22Rv1 (cell line): ENCODE measurements around the gene HNF1B.

Experiments used
- H3K27ac ChIP-seq: fragments of 450-650 bp; 2 replicates; pipeline ENCODE4 v1.5.1; 2017
- ZFX ChIP-seq: fragments of 450-650 bp; IDR thresholded peaks from 2 replicates; pipeline ENCODE4 v1.6.1; 2017; ENCODE audit warnings: antibody characterized with exemption, borderline replicate concordance
- TF ChIP-seq, protein P1 (sequence below): fragments of 450-650 bp; IDR thresholded peaks from 2 replicates; pipeline ENCODE4 v1.5.1; 2017; ENCODE audit warnings: mild to moderate bottlenecking

HNF1B gene

DNA sequence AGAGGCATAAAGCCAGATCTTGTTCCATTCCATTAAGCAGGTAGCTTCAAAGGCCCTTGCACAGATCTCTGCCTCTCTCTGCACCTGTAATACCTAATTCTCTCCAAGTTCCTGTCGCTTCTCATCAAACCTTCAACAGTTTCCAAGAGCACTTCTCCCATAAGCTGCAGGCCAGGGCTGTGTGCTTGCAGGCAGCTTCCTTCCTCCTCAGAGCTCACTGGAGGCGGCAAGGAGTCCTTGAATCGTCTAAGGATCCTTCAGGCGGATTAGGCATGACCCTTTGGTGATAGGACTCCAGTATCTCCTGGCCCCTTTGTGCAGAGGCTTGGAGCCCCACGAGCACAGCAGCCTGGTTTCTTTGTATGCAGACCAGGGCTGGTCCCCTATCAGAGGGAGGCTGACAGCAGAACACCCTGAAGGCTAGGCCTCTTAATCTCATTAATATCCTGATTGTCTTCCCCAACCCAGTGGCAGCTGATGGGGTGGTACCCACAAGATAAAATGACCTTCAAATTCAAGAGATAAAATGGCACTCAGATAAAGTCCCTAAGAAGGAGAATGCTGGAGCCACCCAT lies 19.8 kb downstream of the HNF1B start:
- TF ChIP-seq, protein P1, sequence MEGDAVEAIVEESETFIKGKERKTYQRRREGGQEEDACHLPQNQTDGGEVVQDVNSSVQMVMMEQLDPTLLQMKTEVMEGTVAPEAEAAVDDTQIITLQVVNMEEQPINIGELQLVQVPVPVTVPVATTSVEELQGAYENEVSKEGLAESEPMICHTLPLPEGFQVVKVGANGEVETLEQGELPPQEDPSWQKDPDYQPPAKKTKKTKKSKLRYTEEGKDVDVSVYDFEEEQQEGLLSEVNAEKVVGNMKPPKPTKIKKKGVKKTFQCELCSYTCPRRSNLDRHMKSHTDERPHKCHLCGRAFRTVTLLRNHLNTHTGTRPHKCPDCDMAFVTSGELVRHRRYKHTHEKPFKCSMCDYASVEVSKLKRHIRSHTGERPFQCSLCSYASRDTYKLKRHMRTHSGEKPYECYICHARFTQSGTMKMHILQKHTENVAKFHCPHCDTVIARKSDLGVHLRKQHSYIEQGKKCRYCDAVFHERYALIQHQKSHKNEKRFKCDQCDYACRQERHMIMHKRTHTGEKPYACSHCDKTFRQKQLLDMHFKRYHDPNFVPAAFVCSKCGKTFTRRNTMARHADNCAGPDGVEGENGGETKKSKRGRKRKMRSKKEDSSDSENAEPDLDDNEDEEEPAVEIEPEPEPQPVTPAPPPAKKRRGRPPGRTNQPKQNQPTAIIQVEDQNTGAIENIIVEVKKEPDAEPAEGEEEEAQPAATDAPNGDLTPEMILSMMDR: no peak
- TF ChIP-seq ZFX: no peak
- no peak overlapping the region for H3K27ac ChIP-seq

DNA sequence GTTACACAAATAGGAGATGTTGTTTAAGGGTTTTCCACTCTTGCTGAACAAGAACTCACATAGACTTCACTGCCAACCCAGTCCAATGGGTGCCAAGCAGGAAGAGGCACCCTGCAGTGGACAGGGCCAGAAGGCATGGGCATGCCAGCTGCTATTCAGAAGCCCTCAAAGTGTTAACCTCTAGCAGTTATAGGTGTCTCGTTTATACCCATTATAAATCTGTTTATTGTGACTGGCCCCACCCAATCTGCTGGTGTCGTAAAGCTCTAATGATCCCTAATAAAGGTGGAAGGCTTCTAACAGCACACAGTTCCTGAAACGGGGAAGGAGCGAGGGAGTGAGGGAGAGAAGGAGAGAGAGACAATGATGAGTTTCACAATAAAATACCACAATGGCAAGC lies 23.9 kb downstream of the HNF1B start:
- H3K27ac ChIP-seq: no peak overlapping the region
- no peak for TF ChIP-seq ZFX
- TF ChIP-seq, protein P1: no peak

DNA sequence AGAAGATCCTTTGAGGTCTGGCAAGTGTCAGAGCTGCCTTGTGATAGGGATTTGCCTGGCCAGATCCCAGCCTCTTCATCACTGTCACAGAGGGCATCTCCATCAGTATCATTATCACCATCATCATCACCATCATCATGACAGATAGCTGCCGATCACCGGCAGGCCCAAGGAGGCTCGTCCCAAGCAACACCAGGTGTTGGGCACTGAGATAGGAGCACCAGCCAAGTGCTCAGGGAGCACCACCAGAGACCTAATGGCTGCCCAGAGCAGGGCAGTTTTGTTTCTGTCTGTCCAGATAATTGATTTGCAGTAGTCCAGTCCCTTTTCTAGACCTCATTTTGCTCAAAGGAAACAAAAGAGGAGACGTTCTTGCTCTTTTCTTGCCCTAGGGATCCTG lies 25.0 kb downstream of the HNF1B start:
- no peak overlapping the region for H3K27ac ChIP-seq
- TF ChIP-seq ZFX: no peak
- TF ChIP-seq, protein P1: no peak

DNA sequence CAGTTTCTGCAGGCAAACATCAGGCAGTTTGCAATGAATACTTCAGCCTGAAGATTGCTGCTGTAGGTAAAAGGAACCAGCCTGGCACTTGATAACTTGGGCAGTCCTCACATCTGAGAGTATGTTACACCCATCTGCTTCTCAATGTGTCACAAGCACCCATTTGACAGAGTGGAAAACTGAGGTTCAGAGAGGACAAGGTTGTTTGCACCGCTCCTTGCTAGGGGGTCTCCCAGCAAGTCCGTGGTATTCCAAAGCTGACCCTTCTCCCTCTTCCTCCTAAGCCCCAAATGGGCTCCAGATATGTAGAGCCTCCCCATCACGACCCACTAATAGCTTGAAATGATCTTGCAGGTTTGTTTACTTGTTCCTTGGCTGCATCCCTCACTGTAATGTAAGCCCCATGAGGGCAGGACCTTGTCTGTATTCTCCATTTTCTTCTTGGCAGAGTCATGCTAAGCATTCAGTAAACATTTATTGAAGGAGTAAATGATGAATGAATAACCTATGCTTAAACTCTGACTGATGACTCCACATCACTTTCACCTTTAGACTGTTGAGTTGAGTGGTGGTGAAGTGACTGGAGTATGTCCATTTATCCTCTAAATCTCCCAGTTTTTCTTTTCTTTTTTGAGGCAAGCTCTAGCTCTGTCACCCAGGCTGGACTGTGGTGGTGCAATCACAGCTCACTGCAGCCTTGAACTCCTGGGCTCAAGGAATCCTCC lies 26.4 kb downstream of the HNF1B start:
- H3K27ac ChIP-seq: no peak overlapping the region
- TF ChIP-seq, protein P1: no peak
- TF ChIP-seq ZFX: no peak

DNA sequence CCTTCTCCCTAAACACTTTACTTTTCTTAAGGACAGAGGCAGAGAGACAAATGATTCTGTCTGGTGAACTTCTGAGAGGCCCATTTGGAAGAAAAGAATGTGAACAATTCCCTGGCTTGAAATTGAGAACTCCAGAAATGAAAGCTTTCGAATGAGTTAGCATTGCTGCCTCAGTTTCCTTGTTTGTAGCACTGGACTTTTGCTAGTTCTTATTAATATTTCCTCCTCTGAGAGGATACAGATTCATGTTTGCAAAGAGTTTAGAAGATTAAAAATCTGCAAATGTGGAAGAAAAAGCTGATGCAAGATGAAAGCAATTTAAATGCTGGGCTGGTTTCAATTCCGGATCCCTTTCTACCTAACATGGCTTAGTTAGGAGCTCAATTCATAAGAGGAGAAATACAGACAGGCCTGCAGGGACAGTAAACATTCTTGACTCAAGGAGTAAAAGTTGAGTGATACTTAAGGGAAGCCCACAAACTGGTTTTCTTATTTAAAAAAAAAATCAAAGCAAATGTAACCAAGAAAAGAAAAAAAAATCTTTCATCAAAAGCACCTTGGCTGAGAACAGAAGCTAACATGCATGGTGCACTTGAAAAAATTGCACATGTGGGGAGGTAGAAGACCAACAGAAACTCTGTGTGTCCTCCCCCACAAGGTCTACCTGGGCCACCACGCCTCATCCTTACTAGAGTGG lies 27.1 kb downstream of the HNF1B start:
- H3K27ac ChIP-seq: 0 out of 2 replicates have a peak overlapping the region, but pooled peaks have one; percentile 17
- TF ChIP-seq, protein P1: no peak
- no peak for TF ChIP-seq ZFX

DNA sequence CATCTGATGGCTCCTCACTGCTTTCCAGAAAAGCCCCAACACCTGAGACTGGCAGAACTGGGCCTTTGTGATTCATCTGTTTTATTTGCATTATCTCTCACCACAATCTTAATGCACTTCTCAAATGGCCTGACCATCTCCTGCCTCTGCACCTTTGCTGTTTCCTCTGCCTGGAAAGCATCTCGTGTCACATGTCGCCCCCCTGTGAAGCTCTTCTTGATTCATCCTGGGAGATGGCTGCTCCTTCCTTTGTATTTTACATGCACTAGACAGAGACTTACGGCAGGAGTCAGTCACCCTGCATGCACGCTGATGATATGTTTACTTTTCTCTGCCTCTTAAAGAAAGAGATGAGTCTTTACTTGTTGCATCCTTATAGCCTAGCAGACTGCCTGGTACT lies 30.0 kb downstream of the HNF1B start:
- TF ChIP-seq ZFX: no peak
- TF ChIP-seq, protein P1: no peak
- no peak overlapping the region for H3K27ac ChIP-seq

DNA sequence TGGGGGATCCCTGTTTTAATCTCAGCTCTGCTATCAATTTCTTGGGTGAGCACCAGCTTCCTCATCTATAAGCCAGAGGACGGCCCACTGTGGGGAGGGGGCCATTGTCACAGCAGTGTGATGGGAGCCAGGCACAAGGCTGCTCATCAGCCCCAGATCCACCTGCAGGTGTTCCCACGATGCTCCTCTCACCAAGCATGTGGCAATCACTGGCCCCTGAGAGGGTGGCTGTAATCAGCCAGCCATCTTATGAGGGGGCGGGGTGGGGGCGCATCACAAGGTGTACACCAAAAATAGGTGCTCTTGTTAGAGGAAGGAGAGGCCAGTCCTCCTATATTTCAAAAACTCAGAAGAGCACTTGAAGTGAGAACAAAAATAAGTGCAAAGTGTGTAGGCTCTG lies 31.2 kb downstream of the HNF1B start:
- TF ChIP-seq, protein P1: no peak
- no peak for TF ChIP-seq ZFX
- no peak overlapping the region for H3K27ac ChIP-seq
